Cerebellar nuclear complex (tissue), 1 donor: ENCODE data around the gene PPL.

Experiments
- DNase-seq, 2 experiments: peaks; one replicate each; lab custom pipeline; 2025; lab: John Stamatoyannopoulos, UW

The PPL gene

GRCh38 chr16:4859900-4860255 is 77.1 kb downstream of the PPL start:
- peak in 1 of 2 experiments; percentile 48 for DNase-seq

- no peak for DNase-seq
These were observed 77.6 kb downstream of the PPL start for GRCh38 chr16:4859190-4859899.

- no peak for DNase-seq
These were observed 81.1 kb downstream of the PPL start for GRCh38 chr16:4855804-4856203.

- no peak for DNase-seq
These were observed 81.6 kb downstream of the PPL start for GRCh38 chr16:4855371-4855770.

- DNase-seq, result no peak
These were observed 84.6 kb downstream of the PPL start for GRCh38 chr16:4852221-4852872.

- no peak for DNase-seq
These were observed 86.7 kb downstream of the PPL start for GRCh38 chr16:4850211-4850610.

- DNase-seq, result no peak
These were observed 89.0 kb downstream of the PPL start for GRCh38 chr16:4847774-4848587.

GRCh38 chr16:4846901-4847773 is 89.8 kb downstream of the PPL start, which contains the start of the genes GLYR1 and UBN1:
Gene GLYR1, minus strand, starts transcription at chr16:4847288. Its CDS starts 23 bp downstream, at chr16:4847265.
Gene UBN1, plus strand, starts transcription at chr16:4847481. Its CDS starts 5,437 bp downstream, at chr16:4852918.
- DNase-seq, result peak; percentile 69 to 73

GRCh38 chr16:4846503-4846900 is 90.4 kb downstream of the PPL start:
- no peak for DNase-seq

- no peak for DNase-seq
These were observed 96.0 kb downstream of the PPL start for GRCh38 chr16:4840984-4841383.

- DNase-seq, result no peak
These were observed 97.0 kb downstream of the PPL start for GRCh38 chr16:4839942-4840341.

- DNase-seq, result no peak
These were observed 99.0 kb downstream of the PPL start for GRCh38 chr16:4837733-4838501.

GRCh38 chr16:4836727-4837126 is 100.2 kb downstream of the PPL start:
- DNase-seq, result no peak

GRCh38 chr16:4833584-4833983 is 103.4 kb downstream of the PPL start:
- no peak for DNase-seq

- no peak for DNase-seq
These were observed 104.1 kb downstream of the PPL start for GRCh38 chr16:4832698-4833343.
